COLO668 (cell line): ENCODE measurements around the gene IL18.
"Not testable (repeated sequence)": the region's sequence is repeated elsewhere in the genome, so short reads cannot be mapped to it uniquely, and the experiment has no call there.

Source experiments
- DNase-seq: peaks from one replicate; lab custom pipeline; 2025; ENCODE audit not compliant: unreplicated experiment; lab: John Stamatoyannopoulos, UW

The IL18 gene

GRCh38 chr11:112163875-112164685 lies at the start of gene IL18:
TSS of gene IL18 (minus strand) at chr11:112164094. CDS start at chr11:112155053, 9,041 bp downstream.
- DNase-seq: no peak

- DNase-seq: no peak
These were observed 48.8 kb upstream of the IL18 start for GRCh38 chr11:112212710-112213109.

- no peak for DNase-seq
These were observed 48.4 kb upstream of the IL18 start for GRCh38 chr11:112212290-112212689.

- no peak for DNase-seq
These were observed 47.6 kb upstream of the IL18 start for GRCh38 chr11:112211536-112211935.

GRCh38 chr11:112210890-112211289 lies 47.0 kb upstream of the IL18 start:
- DNase-seq: no peak

- no peak for DNase-seq
These were observed 42.2 kb upstream of the IL18 start for GRCh38 chr11:112206071-112206470.

- no peak for DNase-seq
These were observed 36.4 kb upstream of the IL18 start for GRCh38 chr11:112200252-112200651.

- DNase-seq: not testable (repeated sequence)
These were observed 35.2 kb upstream of the IL18 start for GRCh38 chr11:112199101-112199500.

- no peak for DNase-seq
These were observed 32.7 kb upstream of the IL18 start for GRCh38 chr11:112196519-112197087.

- no peak for DNase-seq
These were observed 32.1 kb upstream of the IL18 start for GRCh38 chr11:112195951-112196351.

GRCh38 chr11:112195113-112195512 lies 31.2 kb upstream of the IL18 start:
- DNase-seq: not testable (repeated sequence)

- DNase-seq: no peak
These were observed 22.4 kb upstream of the IL18 start for GRCh38 chr11:112186304-112186703.

GRCh38 chr11:112185883-112186282 lies 22.0 kb upstream of the IL18 start:
- DNase-seq: no peak

GRCh38 chr11:112182867-112183266 lies 19.0 kb upstream of the IL18 start:
- no peak for DNase-seq

GRCh38 chr11:112179601-112180000 lies 15.7 kb upstream of the IL18 start:
- no peak for DNase-seq

- no peak for DNase-seq
These were observed 15.0 kb upstream of the IL18 start for GRCh38 chr11:112178936-112179335.

GRCh38 chr11:112178428-112178827 lies 14.5 kb upstream of the IL18 start:
- DNase-seq: no peak

GRCh38 chr11:112177589-112177988 lies 13.7 kb upstream of the IL18 start:
- no peak for DNase-seq

GRCh38 chr11:112176077-112176476 lies 12.2 kb upstream of the IL18 start:
- no peak for DNase-seq

GRCh38 chr11:112175599-112175952 lies 11.7 kb upstream of the IL18 start:
- no peak for DNase-seq

GRCh38 chr11:112174789-112175598 lies 11.1 kb upstream of the IL18 start, which contains the start of gene BCO2:
TSS of gene BCO2 (plus strand) at chr11:112175512. CDS start at chr11:112175602, 90 bp downstream.
- DNase-seq: peak; percentile 39

GRCh38 chr11:112173152-112173551 lies 9.3 kb upstream of the IL18 start:
- no peak for DNase-seq
